PC-9 (cell line): ENCODE measurements around the gene SMR3A. TPM values are rescaled to one million over a fixed set of nuclear protein-coding genes. Genes with fewer than 3 reads are reported as not detected.

Experiments used
- BruUV-seq: library from RNA; stranded (reverse); fragments of 400-500 nt; replicated peaks from 2 replicates; lab custom pipeline; 2021; lab: Mats Ljungman, UMichigan
- CTCF ChIA-PET: fragments of 300-600 bp; sonication (Branson Sonifier 250); formaldehyde crosslinking; loops from one replicate; lab custom pipeline; 2022; ENCODE audit warnings: antibody characterized with exemption; lab: Charles Lee
- POLR2A ChIA-PET: fragments of 300-600 bp; sonication (Branson Sonifier 250); formaldehyde crosslinking; loops from one replicate; lab custom pipeline; 2022; ENCODE audit warnings: antibody characterized with exemption; ENCODE audit not compliant: unreplicated experiment; lab: Charles Lee
- DNase-seq, 2 experiments: peaks; one replicate each; pipeline versions ENCODE4 v3.0.0 to v3.0.0-alpha.2; 2015 to 2022; ENCODE audit warnings: mixed read lengths in 1 of 2
- H2AFZ ChIP-seq: fragments of 200-600 bp; sonication (generic); 2 replicates; pipeline ENCODE4 v1.8.1; 2017; ENCODE audit warnings: antibody characterized with exemption
- H3F3A ChIP-seq: fragments of 200-600 bp; sonication (generic); 2 replicates; pipeline ENCODE4 v1.8.1; 2017; ENCODE audit warnings: antibody characterized with exemption, mild to moderate bottlenecking, low read depth; ENCODE audit not compliant: insufficient read depth
- H3K27ac ChIP-seq: fragments of 200-600 bp; sonication (generic); 2 replicates; pipeline ENCODE4 v1.6.1; 2016; ENCODE audit warnings: mixed run types
- H3K27me3 ChIP-seq: fragments of 200-600 bp; sonication (generic); 2 replicates; pipeline ENCODE4 v1.6.1; 2016; ENCODE audit warnings: low read depth, mixed run types; ENCODE audit not compliant: insufficient read depth
- H3K36me3 ChIP-seq: fragments of 200-600 bp; sonication (generic); 2 replicates; pipeline ENCODE4 v1.6.1; 2016; ENCODE audit warnings: low read depth, mixed run types
- H3K4me1 ChIP-seq: fragments of 200-600 bp; sonication (generic); replicated peaks from 2 replicates; pipeline ENCODE4 v1.6.1; 2016; ENCODE audit warnings: mixed run types; ENCODE audit not compliant: insufficient read depth
- H3K4me2 ChIP-seq: fragments of 200-600 bp; sonication (generic); 2 replicates; pipeline ENCODE4 v1.6.1; 2017; ENCODE audit warnings: mixed run types
- H3K4me3 ChIP-seq: fragments of 200-600 bp; sonication (generic); 2 replicates; pipeline ENCODE4 v1.6.1; 2016; ENCODE audit warnings: mixed run types
- H3K79me2 ChIP-seq: fragments of 200-600 bp; sonication (generic); 2 replicates; pipeline ENCODE4 v1.6.1; 2017; ENCODE audit warnings: low read depth, mixed run types
- H3K9me2 ChIP-seq: fragments of 200-600 bp; sonication (generic); 2 replicates; pipeline ENCODE4 v1.8.1; 2017; ENCODE audit warnings: mild to moderate bottlenecking; ENCODE audit not compliant: insufficient read depth
- H3K9me3 ChIP-seq: fragments of 200-600 bp; sonication (generic); 2 replicates; pipeline ENCODE4 v1.8.1; 2016; ENCODE audit warnings: low read depth; ENCODE audit not compliant: insufficient read depth
- H4K20me1 ChIP-seq: fragments of 200-600 bp; sonication (generic); 2 replicates; pipeline ENCODE4 v1.8.1; 2017; ENCODE audit not compliant: insufficient read depth
- EZH2 ChIP-seq: fragments of 200-600 bp; sonication (generic); IDR thresholded peaks from 2 replicates; pipeline ENCODE4 v1.8.0; 2017; ENCODE audit warnings: antibody characterized with exemption, low read depth
- intact Hi-C: fragments of 100-400 bp; cut with micrococcal nuclease; formaldehyde crosslinking; loops from one replicate; pipeline ENCODE4 v1.10.0; 2022; ENCODE audit not compliant: unreplicated experiment
- total RNA-seq: library from RNA; stranded (reverse); gene quantifications from 2 replicates; pipeline ENCODE4 v1.2.3, GENCODE V29; 2021
- TF ChIP-seq, protein P1 (sequence below): fragments of 200-600 bp; sonication (generic); conservative IDR thresholded peaks from 2 replicates; pipeline ENCODE4 v1.6.1; 2017; ENCODE audit warnings: mixed run types, antibody characterized with exemption, mild to moderate bottlenecking, moderate library complexity

Gene SMR3A
- total RNA-seq, 1 experiment from 2014 or later, result not detected

DNA sequence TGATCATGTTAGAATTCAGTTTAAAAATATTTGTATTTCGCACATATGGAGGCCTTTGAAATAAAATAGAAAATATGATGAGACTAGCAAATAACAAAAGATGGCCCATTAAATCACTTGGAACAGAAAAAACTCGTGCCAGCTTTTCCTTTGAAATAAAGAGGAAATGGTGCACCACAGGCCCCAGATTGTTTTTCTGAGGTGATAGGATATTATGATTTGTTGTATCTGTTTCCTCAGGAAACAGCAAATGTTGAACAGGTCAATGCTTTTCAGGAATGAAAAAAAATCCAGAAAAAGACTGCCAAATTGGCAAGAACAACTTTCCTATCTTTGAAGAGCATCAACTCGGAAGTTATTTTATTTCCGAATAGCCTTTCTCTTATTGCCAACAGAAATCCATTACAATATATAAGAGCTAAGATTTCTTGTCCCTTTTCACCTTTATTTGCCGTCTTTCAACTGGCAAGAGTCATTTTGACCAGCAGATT, 22.2 kb downstream of the SMR3A start, which contains the start of gene SMR3B:
SMR3B (plus strand) TSS at position 441 of the 491 bp plus-strand sequence. CDS start 1,380 bp downstream, outside the sequence.
- no peaks in the 10 kb centered on the region for H3K4me1 ChIP-seq
- no peaks in the 10 kb centered on the region for H3K27me3 ChIP-seq
- no peak for DNase-seq
- H3K9me2 ChIP-seq, result no peaks in the 10 kb centered on the region
- H3F3A ChIP-seq, result no peaks in the 10 kb centered on the region
- H3K4me3 ChIP-seq, result no peak within 1 kb of the TSS
- H3K9me3 ChIP-seq, result no peaks in the 10 kb centered on the region
- H2AFZ ChIP-seq, result no peak within 1 kb of the TSS
- no peaks in the 10 kb centered on the region for H4K20me1 ChIP-seq
- no TSS peak for BruUV-seq
- TF ChIP-seq EZH2, result no peak
- TF ChIP-seq, protein P1, sequence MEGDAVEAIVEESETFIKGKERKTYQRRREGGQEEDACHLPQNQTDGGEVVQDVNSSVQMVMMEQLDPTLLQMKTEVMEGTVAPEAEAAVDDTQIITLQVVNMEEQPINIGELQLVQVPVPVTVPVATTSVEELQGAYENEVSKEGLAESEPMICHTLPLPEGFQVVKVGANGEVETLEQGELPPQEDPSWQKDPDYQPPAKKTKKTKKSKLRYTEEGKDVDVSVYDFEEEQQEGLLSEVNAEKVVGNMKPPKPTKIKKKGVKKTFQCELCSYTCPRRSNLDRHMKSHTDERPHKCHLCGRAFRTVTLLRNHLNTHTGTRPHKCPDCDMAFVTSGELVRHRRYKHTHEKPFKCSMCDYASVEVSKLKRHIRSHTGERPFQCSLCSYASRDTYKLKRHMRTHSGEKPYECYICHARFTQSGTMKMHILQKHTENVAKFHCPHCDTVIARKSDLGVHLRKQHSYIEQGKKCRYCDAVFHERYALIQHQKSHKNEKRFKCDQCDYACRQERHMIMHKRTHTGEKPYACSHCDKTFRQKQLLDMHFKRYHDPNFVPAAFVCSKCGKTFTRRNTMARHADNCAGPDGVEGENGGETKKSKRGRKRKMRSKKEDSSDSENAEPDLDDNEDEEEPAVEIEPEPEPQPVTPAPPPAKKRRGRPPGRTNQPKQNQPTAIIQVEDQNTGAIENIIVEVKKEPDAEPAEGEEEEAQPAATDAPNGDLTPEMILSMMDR, result no peak
- CTCF ChIA-PET, result no interaction called here
- no peaks in the 10 kb centered on the region for H3K79me2 ChIP-seq
- intact Hi-C loops, result no loop called here
- POLR2A ChIA-PET, result no interaction called here
- H3K4me2 ChIP-seq, result no peak within 1 kb of the TSS
- H3K36me3 ChIP-seq, result no peaks in the 10 kb centered on the region
- no peak within 1 kb of the TSS for H3K27ac ChIP-seq

GRCh38 chr4:70392057-70392776, 31.7 kb downstream of the SMR3A start:
- H3K9me3 ChIP-seq, result no peaks in the 10 kb centered on the region
- H3K27ac ChIP-seq, result no peak overlapping the region
- no peak overlapping the region for H3K4me2 ChIP-seq
- no peaks in the 10 kb centered on the region for H3K4me1 ChIP-seq
- DNase-seq, result no peak
- intact Hi-C loops, result no loop called here
- H2AFZ ChIP-seq, result no peak overlapping the region
- no peaks in the 10 kb centered on the region for H3K36me3 ChIP-seq
- POLR2A ChIA-PET, result no interaction called here
- TF ChIP-seq, protein P1, result no peak
- no peak for TF ChIP-seq EZH2
- H3K27me3 ChIP-seq, result no peaks in the 10 kb centered on the region
- CTCF ChIA-PET, result no interaction called here
- no peaks in the 10 kb centered on the region for H3K9me2 ChIP-seq
- H3K4me3 ChIP-seq, result no peak overlapping the region
- no peaks in the 10 kb centered on the region for H3F3A ChIP-seq
- no peaks in the 10 kb centered on the region for H3K79me2 ChIP-seq
- no TSS peak for BruUV-seq
- no peaks in the 10 kb centered on the region for H4K20me1 ChIP-seq

DNA sequence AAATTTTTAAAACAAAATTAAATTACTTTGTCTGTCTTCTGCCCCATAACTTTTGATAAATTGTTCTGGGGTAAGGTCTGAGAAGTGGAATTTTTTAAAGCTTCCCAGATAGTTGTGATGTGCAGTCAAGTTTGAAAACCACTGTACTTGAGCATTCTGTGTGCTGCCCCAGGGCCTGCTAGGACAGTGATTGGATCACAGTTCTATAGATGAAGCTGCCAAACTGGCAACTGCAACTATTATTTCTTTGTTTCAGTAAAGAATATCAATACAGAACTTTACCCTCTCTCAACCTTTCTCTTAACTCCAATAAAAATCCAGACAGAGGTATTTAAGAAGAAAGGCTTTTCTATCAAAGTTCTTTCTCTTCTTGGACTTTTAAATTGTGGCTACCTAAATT, 37.0 kb downstream of the SMR3A start, which contains the start of gene OPRPN:
OPRPN (plus strand) TSS at position 361 of the 400 bp plus-strand sequence. CDS start 1,346 bp downstream, outside the sequence.
- Histone ChIP-seq H2AFZ (no peak within 1 kb of the TSS), H3K36me3 (no peaks in the 10 kb centered on the region), H3K27ac (no peak within 1 kb of the TSS), H3K79me2 (no peaks in the 10 kb centered on the region), H3F3A (no peaks in the 10 kb centered on the region), H3K4me3 (no peak within 1 kb of the TSS), H3K27me3 (no peaks in the 10 kb centered on the region), H4K20me1 (no peaks in the 10 kb centered on the region), H3K9me2 (no peaks in the 10 kb centered on the region), H3K4me2 (no peak within 1 kb of the TSS), H3K4me1 (no peaks in the 10 kb centered on the region), H3K9me3 (no peaks in the 10 kb centered on the region)
- ChIA-PET POLR2A (no interaction called here), CTCF (no interaction called here)
- DNase-seq, result no peak
- intact Hi-C loops, result no loop called here
- TF ChIP-seq, protein P1, result no peak
- TF ChIP-seq EZH2, result no peak
- BruUV-seq, result no TSS peak
